ENCODE data around the gene DHX32. TPM values are rescaled to one million over a fixed set of nuclear protein-coding genes. Genes with fewer than 3 reads are reported as not detected.

The DHX32 gene
- total RNA-seq, 2 donors from 2014 or later = 25.2 to 35.6 TPM

GRCh38 chr10:125871338-125871737 lies 9.8 kb downstream of the DHX32 start:
- Histone ChIP-seq H3K4me1 (peaks cover 17% of the 10 kb centered on the region), H3K27me3 (no peaks in the 10 kb centered on the region), H3K36me3 (replicated peaks in 1 of 2; ENCODE audit: insufficient read depth in 1 of 2, low read depth in 2 of 2) (peaks cover 0 to 9% of the 10 kb centered on the region in 2 donors), H3K4me3 (no peak overlapping the region), H3K27ac (no peak overlapping the region), H3K9me3 (no peaks in the 10 kb centered on the region)
- DNase-seq (no peak), ATAC-seq (no peak)
- 53 to 54% methylated on average over 4 of the region's 4 CpGs for WGBS, 2 donors
- intact Hi-C loops (cut with DNase I) = no loop called here
- TF ChIP-seq POLR2A (IDR thresholded peaks at IDR 0.05) (no peak), CTCF (IDR thresholded peaks at IDR 0.05) (no peak)

GRCh38 chr10:125868372-125868975 lies 12.6 kb downstream of the DHX32 start:
- Histone ChIP-seq H3K9me3 (no peaks in the 10 kb centered on the region), H3K36me3 (replicated peaks in 1 of 2; ENCODE audit: insufficient read depth in 1 of 2, low read depth in 2 of 2) (peaks cover 0 to 13% of the 10 kb centered on the region in 2 donors), H3K27ac (no peak overlapping the region), H3K4me1 (peaks cover 17% of the 10 kb centered on the region), H3K4me3 (no peak overlapping the region), H3K27me3 (no peaks in the 10 kb centered on the region)
- DNase-seq (peak; percentile 48 to 67 (median 60)), ATAC-seq (peak; percentile 89)
- no peak for TF ChIP-seq POLR2A (IDR thresholded peaks at IDR 0.05)
- peak; percentile 67 to 96 (median 94) for TF ChIP-seq CTCF (IDR thresholded peaks at IDR 0.05)
- 23 to 28% methylated on average over 7 of the region's 7 CpGs for WGBS, 2 donors
- intact Hi-C loops (cut with DNase I) = no loop called here

- no peak overlapping the region for H3K27ac ChIP-seq
- no peaks in the 10 kb centered on the region for H3K27me3 ChIP-seq
- no peaks in the 10 kb centered on the region for H3K9me3 ChIP-seq
- WGBS, 2 donors = 95% methylated on average over 7 of the region's 7 CpGs
- no peak for DNase-seq
- TF ChIP-seq POLR2A (IDR thresholded peaks at IDR 0.05) = no peak
- TF ChIP-seq CTCF (IDR thresholded peaks at IDR 0.05) = no peak
- H3K4me1 ChIP-seq = peaks cover 9% of the 10 kb centered on the region
- ATAC-seq = no peak
- no peak overlapping the region for H3K4me3 ChIP-seq
- peaks cover 0 to 13% of the 10 kb centered on the region in 2 donors for H3K36me3 ChIP-seq (replicated peaks in 1 of 2; ENCODE audit: insufficient read depth in 1 of 2, low read depth in 2 of 2)
- intact Hi-C loops (cut with DNase I) = no loop called here
These were observed 14.6 kb downstream of the DHX32 start for GRCh38 chr10:125866421-125867029.

GRCh38 chr10:125865120-125865519 lies 16.0 kb downstream of the DHX32 start:
- intact Hi-C loops (cut with DNase I) = no loop called here
- Histone ChIP-seq H3K4me1 (peaks cover 5% of the 10 kb centered on the region), H3K4me3 (no peak overlapping the region), H3K27ac (no peak overlapping the region), H3K27me3 (no peaks in the 10 kb centered on the region), H3K9me3 (no peaks in the 10 kb centered on the region), H3K36me3 (replicated peaks in 1 of 2; ENCODE audit: insufficient read depth in 1 of 2, low read depth in 2 of 2) (peaks cover 0 to 13% of the 10 kb centered on the region in 2 donors)
- TF ChIP-seq CTCF (IDR thresholded peaks at IDR 0.05) = no peak
- TF ChIP-seq POLR2A (IDR thresholded peaks at IDR 0.05) = no peak
- ATAC-seq = no peak
- no peak for DNase-seq
- 84 to 87% methylated on average over 3 of the region's 3 CpGs for WGBS, 2 donors
